ENCODE data around the gene TRIM14.
A peak's percentile ranks its signal among the peaks of the same experiment; 100 is the strongest.
"Not testable (repeated sequence)": the region's sequence is repeated elsewhere in the genome, so short reads cannot be mapped to it uniquely, and the experiment has no call there.

Gene TRIM14

GRCh38 chr9:98046180-98046543, 72.9 kb downstream of the TRIM14 start:
- no peak for DNase-seq (ENCODE audit: low spot score)

GRCh38 chr9:98045234-98046179, 73.5 kb downstream of the TRIM14 start:
- DNase-seq (ENCODE audit: low spot score): no peak

- DNase-seq (ENCODE audit: low spot score): no peak
These were observed 75.1 kb downstream of the TRIM14 start for GRCh38 chr9:98043915-98044314.

- DNase-seq (ENCODE audit: low spot score): no peak
These were observed 78.8 kb downstream of the TRIM14 start for GRCh38 chr9:98040212-98040611.

GRCh38 chr9:98039607-98040017, 79.4 kb downstream of the TRIM14 start:
- DNase-seq (ENCODE audit: low spot score): no peak

- no peak for DNase-seq (ENCODE audit: low spot score)
These were observed 80.1 kb downstream of the TRIM14 start for GRCh38 chr9:98038958-98039357.

- DNase-seq (ENCODE audit: low spot score): no peak
These were observed 81.7 kb downstream of the TRIM14 start for GRCh38 chr9:98037357-98037756.

GRCh38 chr9:98034593-98035546, 84.2 kb downstream of the TRIM14 start:
- DNase-seq (ENCODE audit: low spot score): peak; percentile 81

- no peak for DNase-seq (ENCODE audit: low spot score)
These were observed 87.1 kb downstream of the TRIM14 start for GRCh38 chr9:98031935-98032334.

GRCh38 chr9:98031169-98031568, 87.9 kb downstream of the TRIM14 start:
- DNase-seq (ENCODE audit: low spot score): no peak

GRCh38 chr9:98024702-98025101, 94.3 kb downstream of the TRIM14 start:
- DNase-seq (ENCODE audit: low spot score): no peak

- DNase-seq (ENCODE audit: low spot score): no peak
These were observed 96.6 kb downstream of the TRIM14 start for GRCh38 chr9:98022447-98022846.

GRCh38 chr9:98021306-98022040, 97.5 kb downstream of the TRIM14 start:
- DNase-seq (ENCODE audit: low spot score): no peak

GRCh38 chr9:98020476-98021145, 98.4 kb downstream of the TRIM14 start:
- DNase-seq (ENCODE audit: low spot score): no peak

GRCh38 chr9:98019869-98020268, 99.2 kb downstream of the TRIM14 start:
- DNase-seq (ENCODE audit: low spot score): not testable (repeated sequence)

All from D341Med (cell line).